OCI-LY7 (cell line): ENCODE data around the gene GNPDA1.
"Not testable (repeated sequence)": the region's sequence is repeated elsewhere in the genome, so short reads cannot be mapped to it uniquely, and the experiment has no call there.

Experiments
- CTCF ChIP-seq: fragments of 200-600 bp; sonication (generic); conservative IDR thresholded peaks from 2 replicates; pipeline ENCODE4 v1.5.1; 2014; ENCODE audit warnings: mild to moderate bottlenecking, antibody characterized with exemption, low read length, moderate library complexity, mixed read lengths
- EZH2phosphoT487 ChIP-seq: fragments of 200-600 bp; sonication (generic); IDR thresholded peaks from 2 replicates; pipeline ENCODE4 v1.6.1; 2018; ENCODE audit warnings: low read depth, borderline replicate concordance, mild to moderate bottlenecking, mixed run types, antibody characterized with exemption, low read length, moderate library complexity, mixed read lengths

- TF ChIP-seq CTCF, EZH2phosphoT487: not testable (repeated sequence)
These were observed 28.1 kb upstream of the GNPDA1 start for GRCh38 chr5:142040881-142041280.
